Measurements from ENCODE around the gene ARHGEF26.

DNA sequence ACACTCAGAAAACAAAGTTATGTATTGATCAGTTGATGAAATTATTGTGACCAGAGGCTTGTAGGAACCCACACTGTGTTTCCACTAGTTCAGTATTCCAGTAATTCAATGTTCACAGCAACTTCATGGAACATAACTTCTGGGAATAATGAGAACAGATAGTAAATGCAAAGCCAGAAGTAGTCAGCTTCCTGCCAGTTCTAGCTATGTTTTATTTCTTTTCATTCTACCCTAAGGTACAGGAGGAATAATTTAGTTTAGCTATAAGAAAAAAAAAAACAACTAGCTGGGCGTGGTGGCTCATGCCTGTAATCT is 48.6 kb downstream of the ARHGEF26 start:
- TF ChIP-seq, protein P1, sequence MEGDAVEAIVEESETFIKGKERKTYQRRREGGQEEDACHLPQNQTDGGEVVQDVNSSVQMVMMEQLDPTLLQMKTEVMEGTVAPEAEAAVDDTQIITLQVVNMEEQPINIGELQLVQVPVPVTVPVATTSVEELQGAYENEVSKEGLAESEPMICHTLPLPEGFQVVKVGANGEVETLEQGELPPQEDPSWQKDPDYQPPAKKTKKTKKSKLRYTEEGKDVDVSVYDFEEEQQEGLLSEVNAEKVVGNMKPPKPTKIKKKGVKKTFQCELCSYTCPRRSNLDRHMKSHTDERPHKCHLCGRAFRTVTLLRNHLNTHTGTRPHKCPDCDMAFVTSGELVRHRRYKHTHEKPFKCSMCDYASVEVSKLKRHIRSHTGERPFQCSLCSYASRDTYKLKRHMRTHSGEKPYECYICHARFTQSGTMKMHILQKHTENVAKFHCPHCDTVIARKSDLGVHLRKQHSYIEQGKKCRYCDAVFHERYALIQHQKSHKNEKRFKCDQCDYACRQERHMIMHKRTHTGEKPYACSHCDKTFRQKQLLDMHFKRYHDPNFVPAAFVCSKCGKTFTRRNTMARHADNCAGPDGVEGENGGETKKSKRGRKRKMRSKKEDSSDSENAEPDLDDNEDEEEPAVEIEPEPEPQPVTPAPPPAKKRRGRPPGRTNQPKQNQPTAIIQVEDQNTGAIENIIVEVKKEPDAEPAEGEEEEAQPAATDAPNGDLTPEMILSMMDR (IDR thresholded peaks at IDR 0.05) = no peak
- TF ChIP-seq POLR2A (IDR thresholded peaks at IDR 0.05) = no peak
